Cardiac fibroblast (primary cell): ENCODE results near the gene ZNF888.

ENCODE experiments used
- DNase-seq, 2 donors: peaks; one replicate each; pipeline versions ENCODE4 v3.0.0 to v3.0.0-alpha.2; 2010; ENCODE audit warnings: low read depth in 2 of 2
- H3K4me3 ChIP-seq, 2 donors: replicated peaks in 1 of 2; 1 replicate in 1 of 2; 2 replicates in 1 of 2; pipeline ENCODE4 v1.5.1; 2011; ENCODE audit warnings: low read depth in 2 of 2, low read length in 2 of 2, mild to moderate bottlenecking in 2 of 2, moderate library complexity in 1 of 2
- TF ChIP-seq, protein P1 (sequence below): IDR thresholded peaks from one replicate; pipeline ENCODE4 v1.5.1; 2011; ENCODE audit warnings: low read depth, mild to moderate bottlenecking, low read length, inconsistent platforms

Gene ZNF888

DNA sequence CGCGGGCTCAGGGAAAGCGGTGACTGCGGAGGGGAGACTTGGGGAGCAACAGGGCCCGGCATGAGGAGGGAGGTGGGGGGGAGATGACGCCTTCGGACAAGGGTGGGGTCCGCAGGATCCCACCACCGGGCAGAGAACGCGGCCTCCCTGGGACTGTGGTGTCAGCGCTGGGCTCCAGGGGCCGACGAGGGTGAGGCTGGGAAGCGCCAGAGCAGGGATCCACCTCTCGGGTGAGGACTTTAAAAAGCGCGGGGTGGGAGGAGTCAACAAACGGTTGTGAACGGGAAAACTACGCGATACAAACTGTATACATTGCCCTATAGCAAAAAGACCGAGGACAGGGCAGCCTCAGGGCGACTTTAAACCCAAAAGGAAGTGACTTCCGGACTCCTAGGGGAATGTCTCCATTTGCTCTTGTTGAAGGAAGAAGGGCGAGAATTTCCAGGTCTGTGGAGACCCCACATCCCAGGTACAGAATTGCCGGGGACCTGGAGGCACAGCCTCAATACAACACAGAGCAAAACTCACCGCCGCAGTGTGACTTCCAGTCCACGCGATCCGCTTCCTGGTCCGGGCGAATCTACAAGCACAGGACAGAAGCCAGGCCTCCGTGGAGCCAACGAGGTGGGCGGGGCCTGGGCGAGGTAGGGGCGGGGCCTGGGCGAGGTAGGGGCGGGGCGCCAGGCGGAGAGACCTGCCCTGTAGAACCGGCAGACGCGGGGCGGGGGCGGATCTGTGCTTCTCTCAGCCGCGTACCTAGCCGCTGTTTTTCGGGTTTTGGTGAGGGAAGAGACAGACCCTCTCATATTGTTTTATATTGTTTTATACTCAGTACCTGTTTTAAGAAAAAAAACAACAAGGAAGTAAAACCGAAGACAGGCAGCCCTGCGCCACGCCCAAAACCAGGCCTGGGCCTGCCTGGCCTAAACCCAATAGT, at the start of gene ZNF888:
ZNF888 (minus strand) TSS at position 588 of the 937 bp plus-strand sequence. CDS start 5,555 bp downstream, outside the sequence.
- peak within 1 kb of the TSS; percentile 64 to 72 for H3K4me3 ChIP-seq
- TF ChIP-seq, protein P1, sequence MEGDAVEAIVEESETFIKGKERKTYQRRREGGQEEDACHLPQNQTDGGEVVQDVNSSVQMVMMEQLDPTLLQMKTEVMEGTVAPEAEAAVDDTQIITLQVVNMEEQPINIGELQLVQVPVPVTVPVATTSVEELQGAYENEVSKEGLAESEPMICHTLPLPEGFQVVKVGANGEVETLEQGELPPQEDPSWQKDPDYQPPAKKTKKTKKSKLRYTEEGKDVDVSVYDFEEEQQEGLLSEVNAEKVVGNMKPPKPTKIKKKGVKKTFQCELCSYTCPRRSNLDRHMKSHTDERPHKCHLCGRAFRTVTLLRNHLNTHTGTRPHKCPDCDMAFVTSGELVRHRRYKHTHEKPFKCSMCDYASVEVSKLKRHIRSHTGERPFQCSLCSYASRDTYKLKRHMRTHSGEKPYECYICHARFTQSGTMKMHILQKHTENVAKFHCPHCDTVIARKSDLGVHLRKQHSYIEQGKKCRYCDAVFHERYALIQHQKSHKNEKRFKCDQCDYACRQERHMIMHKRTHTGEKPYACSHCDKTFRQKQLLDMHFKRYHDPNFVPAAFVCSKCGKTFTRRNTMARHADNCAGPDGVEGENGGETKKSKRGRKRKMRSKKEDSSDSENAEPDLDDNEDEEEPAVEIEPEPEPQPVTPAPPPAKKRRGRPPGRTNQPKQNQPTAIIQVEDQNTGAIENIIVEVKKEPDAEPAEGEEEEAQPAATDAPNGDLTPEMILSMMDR, result no peak
- DNase-seq, result peak; percentile 81 to 86

DNA sequence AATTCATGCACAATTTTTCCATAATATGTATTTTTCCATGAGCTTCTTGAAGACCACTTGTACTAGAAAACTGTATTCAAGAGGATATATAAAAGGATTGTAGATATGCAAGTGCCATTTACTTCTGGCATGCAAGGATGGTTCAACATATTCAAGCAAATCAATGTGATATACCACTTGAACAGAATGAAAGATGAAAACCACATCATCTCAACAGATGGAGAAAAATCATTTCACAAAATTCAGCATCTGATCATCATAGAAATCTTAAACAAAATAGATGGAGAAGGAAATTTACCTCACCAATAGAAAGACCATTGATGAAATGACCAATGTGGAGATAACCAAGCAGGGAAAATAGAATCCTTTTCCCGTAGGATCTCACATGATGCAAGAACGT, 44.5 kb upstream of the ZNF888 start:
- TF ChIP-seq, protein P1, result no peak
- no peak for DNase-seq
- no peak overlapping the region for H3K4me3 ChIP-seq

DNA sequence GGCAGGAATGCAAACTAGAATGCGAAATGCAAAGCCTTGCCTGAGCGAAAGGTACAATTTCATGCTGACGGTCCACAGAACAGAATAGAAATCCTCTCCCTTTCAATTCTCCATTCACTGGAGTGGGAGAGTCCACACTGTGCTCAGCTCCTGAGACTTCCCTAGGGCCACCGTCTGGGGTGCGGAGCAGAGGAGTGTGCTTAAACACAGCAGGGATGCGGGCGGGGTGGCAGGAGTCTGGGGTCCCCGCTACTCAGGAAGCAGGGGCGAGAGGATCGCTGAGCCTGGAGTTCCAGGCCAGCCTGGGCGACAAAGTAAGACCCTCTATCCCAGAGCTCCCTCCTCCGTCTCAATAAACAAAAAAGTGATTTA, 40.0 kb upstream of the ZNF888 start:
- TF ChIP-seq, protein P1, result no peak
- DNase-seq, result no peak
- H3K4me3 ChIP-seq, result peak overlapping the region; percentile 74 to 78

DNA sequence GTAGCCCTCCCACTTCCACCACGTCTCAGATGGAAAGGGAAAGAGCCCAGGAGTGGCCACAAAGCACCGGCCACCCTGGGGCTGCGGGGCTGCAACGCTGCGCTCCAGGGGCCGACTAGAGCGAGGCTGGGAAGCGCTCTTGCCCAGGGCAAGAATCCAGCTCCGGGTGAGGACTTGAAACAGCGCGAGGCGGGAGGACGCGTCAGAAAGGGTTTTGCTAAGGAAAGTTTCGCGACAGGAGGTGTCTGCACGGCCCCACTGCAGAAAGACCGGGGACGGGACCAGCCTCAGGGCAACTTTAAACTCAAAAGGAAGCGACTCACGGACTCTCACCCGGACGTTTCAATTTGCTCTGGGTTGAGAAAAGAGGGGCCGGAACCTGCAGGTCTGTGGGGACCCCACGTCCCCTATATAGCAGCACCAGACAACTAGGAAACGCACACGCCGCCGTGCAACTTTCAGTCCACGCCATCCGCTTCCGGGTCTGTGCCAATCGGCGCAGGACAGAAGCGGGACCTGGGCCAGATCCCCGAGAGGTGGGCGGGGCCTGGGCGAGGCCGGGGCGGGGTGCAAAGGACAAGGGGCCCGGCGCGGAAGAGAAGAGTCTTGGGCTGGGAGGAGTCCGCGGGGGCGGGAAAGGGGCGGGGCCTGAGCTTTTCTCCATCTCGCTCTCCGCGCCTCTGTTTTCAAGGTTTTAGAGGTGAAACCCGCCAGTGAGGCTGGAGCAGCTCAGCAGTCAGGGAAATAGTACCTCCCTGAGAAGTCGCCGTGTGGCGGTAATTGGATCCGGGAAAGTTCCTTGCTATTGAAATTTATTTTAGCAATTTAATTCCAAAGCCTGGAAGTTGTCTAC, 39.4 kb upstream of the ZNF888 start, which contains the start of gene ZNF816:
ZNF816 (minus strand) TSS at position 488 of the 853 bp plus-strand sequence. CDS start 6,792 bp downstream, outside the sequence.
- DNase-seq, result peak; percentile 95 to 96
- peak within 1 kb of the TSS; percentile 74 to 78 for H3K4me3 ChIP-seq
- TF ChIP-seq, protein P1, result no peak

DNA sequence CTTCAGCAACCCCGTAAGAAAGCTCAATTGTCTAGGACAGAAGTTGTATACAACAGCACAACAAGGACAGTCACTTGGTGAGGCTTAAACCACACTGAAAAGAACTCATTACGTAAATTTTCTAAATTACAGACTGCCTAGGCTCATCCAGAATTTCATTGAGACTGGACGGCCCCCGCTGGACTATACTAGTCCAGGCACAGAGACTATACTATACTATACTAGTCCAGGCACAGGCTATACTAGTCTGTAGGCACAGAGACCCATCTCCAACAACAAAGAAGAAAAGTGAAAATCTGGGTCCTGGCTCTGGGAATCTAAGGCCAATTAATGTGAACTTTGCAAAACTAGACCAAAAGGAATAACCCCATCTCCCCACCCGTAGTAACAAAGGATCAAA, 38.8 kb upstream of the ZNF888 start:
- peak in 1 of 2 donors; percentile 18 for DNase-seq
- H3K4me3 ChIP-seq, result peak overlapping the region; percentile 74 to 78
- TF ChIP-seq, protein P1, result no peak

DNA sequence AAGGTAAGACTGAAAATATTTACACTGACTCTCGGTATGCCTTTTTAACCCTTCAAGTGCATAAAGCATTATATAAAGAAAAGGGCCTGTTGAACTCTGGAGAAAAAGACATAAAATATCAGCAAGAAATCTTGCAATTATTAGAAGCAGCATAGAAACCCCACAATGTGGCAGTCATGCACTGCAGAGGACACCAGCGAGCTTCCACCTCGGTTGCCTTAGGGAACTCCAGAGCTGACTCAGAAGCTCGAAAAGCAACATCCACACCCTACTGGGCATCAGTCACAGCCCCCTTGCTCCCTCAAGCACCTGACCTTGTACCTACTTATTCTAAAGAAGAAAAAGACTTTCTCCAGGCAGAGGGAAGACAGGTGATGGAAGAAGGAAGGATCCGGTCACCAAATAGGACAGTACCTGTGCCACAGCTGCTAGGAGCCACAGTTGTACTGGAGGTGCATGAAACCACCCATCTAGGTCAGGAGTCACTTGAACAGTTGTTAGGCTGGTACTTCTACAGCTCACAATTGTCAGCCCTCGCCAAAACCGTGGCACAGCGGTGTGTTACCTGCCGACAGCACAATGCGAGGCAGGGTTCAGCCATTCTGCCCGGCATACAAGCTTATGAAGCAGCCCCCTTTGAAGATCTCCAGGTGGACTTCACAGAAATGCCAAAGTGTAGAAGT, 36.5 kb upstream of the ZNF888 start:
- TF ChIP-seq, protein P1, result no peak
- no peak overlapping the region for H3K4me3 ChIP-seq
- DNase-seq, result no peak
